ENCODE results near the gene RPS3. TPM values are rescaled to one million over a fixed set of nuclear protein-coding genes. Genes with fewer than 3 reads are reported as not detected.

The RPS3 gene
- polyA plus RNA-seq, 1 experiment, result 3,005 TPM

- TF ChIP-seq CTCF (IDR thresholded peaks at IDR 0.05; ENCODE audit: insufficient read depth, low read depth, low read length), result no peak
- no peak for DNase-seq (ENCODE audit: low read depth)
- CTCF ChIA-PET, result interaction anchor here (0.8 to 7.3 kb wide), 6 partner anchors 9 to 77 kb away, joined by 3 to 56 read pairs (median 6); partner anchors contain the start of gene GDPD5
- POLR2A ChIA-PET, result no interaction called here
- Histone ChIP-seq H3K4me3 (ENCODE audit: low read depth, low read length) (no peak overlapping the region), H3K36me3 (ENCODE audit: control insufficient read depth, insufficient read depth, low read length) (peaks cover 1% of the 10 kb centered on the region), H3K27me3 (ENCODE audit: control insufficient read depth, insufficient read depth, low read length) (no peaks in the 10 kb centered on the region; the same call in 1 of the 2 replicates)
Observed at GRCh38 chr11:75454987-75455386, 55.7 kb downstream of the RPS3 start.

Small RNA genes within 50 kb of the gene (small RNA-seq; reads per million reads assigned to genes)
- gene SNORD15A (ENCODE audit: insufficient read length, low read depth, low replicate concordance), result not detected
- gene SNORD15B (ENCODE audit: insufficient read length, low read depth, low replicate concordance), result 88.7 reads per million, percentile 91 among the genes with 10 or more reads in this experiment

Other genes with a start within 250 kb of the RPS3 start
- not detected in 2 replicates for gene SLCO2B1, start 248.4 kb upstream of the RPS3 start, polyA plus RNA-seq (2011; rRNA removed)
- not detected in 2 replicates for gene TPBGL, start 158.7 kb upstream of the RPS3 start, polyA plus RNA-seq (2011; rRNA removed)
- gene ARRB1, start 47.9 kb upstream of the RPS3 start, polyA plus RNA-seq (2011; rRNA removed), result 10.0 and 15.7 TPM in 2 replicates
- 1.7 and 3.1 TPM in 2 replicates for gene KLHL35, start 33.7 kb downstream of the RPS3 start, polyA plus RNA-seq (2011; rRNA removed)
- gene GDPD5, start 126.4 kb downstream of the RPS3 start, polyA plus RNA-seq (2011; rRNA removed), result 5.0 and 7.7 TPM in 2 replicates
- 1,158 and 1,604 TPM in 2 replicates for gene SERPINH1, start 162.7 kb downstream of the RPS3 start, polyA plus RNA-seq (2011; rRNA removed)

Measured in BJ (cell line).